Lung microvascular endothelial cell (primary cell): ENCODE data around the gene GOLGA6L4. TPM values are rescaled to one million over a fixed set of nuclear protein-coding genes. Genes with fewer than 3 reads are reported as not detected.
"Not testable (repeated sequence)": the region's sequence is repeated elsewhere in the genome, so short reads cannot be mapped to it uniquely, and the experiment has no call there.

Experiments used
- DNase-seq, 2 donors: peaks; one replicate each; pipeline versions ENCODE4 v3.0.0 to v3.0.0-alpha.2; 2010; ENCODE audit warnings: low read depth in 2 of 2
- total RNA-seq: library from RNA; depleted of rRNA; stranded (reverse); fragments of >200 nt; gene quantifications from 2 replicates; pipeline ENCODE4 v1.2.1, GENCODE V29; 2014

The GOLGA6L4 gene
- 0.65 and 0.99 TPM in 2 replicates for total RNA-seq

- DNase-seq = not testable (repeated sequence)
Measured at GRCh38 chr15:84235573-84235972, at the start of gene GOLGA6L4. TSS of gene GOLGA6L4 (plus strand) at chr15:84235773. CDS start at chr15:84235835, 62 bp downstream.

GRCh38 chr15:84192982-84193381 lies 42.6 kb upstream of the GOLGA6L4 start:
- DNase-seq = not testable (repeated sequence)

- not testable (repeated sequence) for DNase-seq
Measured at GRCh38 chr15:84195603-84196002, 40.0 kb upstream of the GOLGA6L4 start.

- not testable (repeated sequence) for DNase-seq
Measured at GRCh38 chr15:84196530-84197188, 38.9 kb upstream of the GOLGA6L4 start.

GRCh38 chr15:84199865-84200264 lies 35.7 kb upstream of the GOLGA6L4 start:
- not testable (repeated sequence) for DNase-seq

GRCh38 chr15:84246441-84246840 lies 10.9 kb downstream of the GOLGA6L4 start:
- not testable (repeated sequence) for DNase-seq
